Measurements from ENCODE around the gene C12orf57.

The C12orf57 gene

GRCh38 chr12:6937481-6938352, 6.1 kb upstream of the C12orf57 start:
- DNase-seq (ENCODE audit: low spot score) = peak; percentile 98

- no peak for DNase-seq (ENCODE audit: low spot score)
Observed at GRCh38 chr12:6938353-6939190, 5.2 kb upstream of the C12orf57 start.

GRCh38 chr12:6939191-6939540, 4.7 kb upstream of the C12orf57 start:
- no peak for DNase-seq (ENCODE audit: low spot score)

- no peak for DNase-seq (ENCODE audit: low spot score)
Observed at GRCh38 chr12:6941267-6941666, 2.6 kb upstream of the C12orf57 start.

GRCh38 chr12:6941782-6942181, 2.0 kb upstream of the C12orf57 start:
- no peak for DNase-seq (ENCODE audit: low spot score)

- DNase-seq (ENCODE audit: low spot score) = no peak
Observed at GRCh38 chr12:6942331-6942665, 1.5 kb upstream of the C12orf57 start.

GRCh38 chr12:6943389-6943721, 467 bp upstream of the C12orf57 start:
- peak; percentile 97 for DNase-seq (ENCODE audit: low spot score)

- DNase-seq (ENCODE audit: low spot score) = peak; percentile 99
Observed at GRCh38 chr12:6944381-6945186, 762 bp downstream of the C12orf57 start.

GRCh38 chr12:6945613-6946012, 1.8 kb downstream of the C12orf57 start:
- DNase-seq (ENCODE audit: low spot score) = no peak

GRCh38 chr12:6946033-6946919, 2.5 kb downstream of the C12orf57 start:
- DNase-seq (ENCODE audit: low spot score) = peak; percentile 71

- DNase-seq (ENCODE audit: low spot score) = no peak
Observed at GRCh38 chr12:6946920-6947374, 3.1 kb downstream of the C12orf57 start.

GRCh38 chr12:6947615-6948014, 3.8 kb downstream of the C12orf57 start:
- DNase-seq (ENCODE audit: low spot score) = no peak

GRCh38 chr12:6948873-6949594, 5.2 kb downstream of the C12orf57 start:
- peak; percentile 51 for DNase-seq (ENCODE audit: low spot score)

- DNase-seq (ENCODE audit: low spot score) = peak; percentile 72
Observed at GRCh38 chr12:6950401-6950801, 6.6 kb downstream of the C12orf57 start.

- DNase-seq (ENCODE audit: low spot score) = peak; percentile 73
Observed at GRCh38 chr12:6950811-6951540, 7.2 kb downstream of the C12orf57 start, which contains the start of gene PTPN6. Gene PTPN6 (plus strand): TSS chr12:6951356. CDS start chr12:6951513, 157 bp downstream.

- no peak for DNase-seq (ENCODE audit: low spot score)
Observed at GRCh38 chr12:6951551-6952120, 7.8 kb downstream of the C12orf57 start.

GRCh38 chr12:6952121-6952862, 8.5 kb downstream of the C12orf57 start:
- DNase-seq (ENCODE audit: low spot score) = no peak

- DNase-seq (ENCODE audit: low spot score) = no peak
Observed at GRCh38 chr12:6952863-6953441, 9.1 kb downstream of the C12orf57 start.
